Muscle of back (tissue), 13 donors: ENCODE data around the gene LEO1. TPM values are rescaled to one million over a fixed set of nuclear protein-coding genes. Genes with fewer than 3 reads are reported as not detected.

Experiments used
- DNase-seq, 3 donors: peaks; one replicate each; pipeline versions ENCODE4 v3.0.0 to v3.0.0-alpha.2; 2013
- long read RNA-seq, 9 donors: transcript quantifications; one replicate each; lab custom pipeline, GENCODE V29; 2026
- polyA plus RNA-seq, 10 donors: library from polyadenylated mRNA; unstranded; fragments of 120-200 nt; gene quantifications; one replicate each; pipeline ENCODE4 v1.2.1, GENCODE V29; 2013; ENCODE audit not compliant: insufficient read length in 10 of 10

LEO1 gene
- polyA plus RNA-seq, result 10 to 100 TPM; 20.1 to 29.2 (median 21.3) TPM
- long read RNA-seq, donor 1, partial matches to known transcripts, result 0 of 1 reads
- long read RNA-seq, donor 1, other reads (novel, unspliced or antisense), result 0 of 1 reads
- long read RNA-seq, donor 2, result 0 reads
- long read RNA-seq, donor 3, result 0 reads
- long read RNA-seq, donor 4, partial matches to known transcripts, result 0 of 3 reads
- long read RNA-seq, donor 4, other reads (novel, unspliced or antisense), result 0 of 3 reads
- long read RNA-seq, donor 5, partial matches to known transcripts, result 0 of 1 reads
- long read RNA-seq, donor 5, other reads (novel, unspliced or antisense), result 0 of 1 reads
- long read RNA-seq, donor 6, partial matches to known transcripts, result 0 of 2 reads
- long read RNA-seq, donor 6, other reads (novel, unspliced or antisense), result 0 of 2 reads
- long read RNA-seq, donor 7, partial matches to known transcripts, result 0 of 3 reads
- long read RNA-seq, donor 7, other reads (novel, unspliced or antisense), result 0 of 3 reads
- long read RNA-seq, donor 8, partial matches to known transcripts, result 0 of 1 reads
- long read RNA-seq, donor 8, other reads (novel, unspliced or antisense), result 0 of 1 reads
- long read RNA-seq, donor 9, result 0 reads

DNA sequence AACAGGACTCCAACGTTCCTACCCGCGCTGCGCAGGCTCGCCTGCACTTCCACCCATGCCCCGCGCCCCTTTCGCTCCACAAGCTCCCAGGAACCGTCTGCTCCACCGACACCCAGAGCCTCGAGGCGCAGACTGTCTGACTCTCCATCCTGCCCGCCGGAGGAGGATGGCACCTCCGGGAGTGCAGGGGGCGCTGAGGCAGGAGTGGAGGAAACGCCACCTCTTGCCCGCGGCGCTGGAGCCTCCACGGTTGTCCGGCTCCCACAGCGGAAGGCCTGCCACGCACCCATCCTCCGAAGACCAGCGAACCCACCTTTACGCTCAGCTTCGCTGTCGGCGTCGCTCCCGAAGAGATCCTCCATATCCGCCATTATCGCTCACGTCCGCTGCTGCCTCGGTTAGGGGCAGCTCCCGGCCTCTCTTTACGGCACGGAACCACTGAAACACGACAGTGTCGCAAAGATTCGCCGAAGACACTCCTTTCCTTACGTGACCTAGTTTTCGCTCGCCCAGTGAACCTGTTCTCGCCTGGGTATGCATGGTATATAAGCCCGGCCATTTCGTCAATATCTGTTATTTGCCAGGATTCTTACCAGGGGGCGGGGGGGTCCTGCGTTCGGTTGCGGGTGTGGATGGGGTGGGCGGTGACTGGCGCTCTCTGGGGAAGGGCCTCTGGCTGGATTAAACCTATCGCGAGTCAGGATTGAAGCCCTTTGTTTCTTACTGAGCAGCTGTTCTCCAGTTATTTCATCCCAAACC lies at the start of gene LEO1:
TSS of gene LEO1 (minus strand) at position 404 of the 759 bp plus-strand sequence. CDS start at position 371, 33 bp downstream.
- DNase-seq, result peak; percentile 95 to 98 (median 97)

DNA sequence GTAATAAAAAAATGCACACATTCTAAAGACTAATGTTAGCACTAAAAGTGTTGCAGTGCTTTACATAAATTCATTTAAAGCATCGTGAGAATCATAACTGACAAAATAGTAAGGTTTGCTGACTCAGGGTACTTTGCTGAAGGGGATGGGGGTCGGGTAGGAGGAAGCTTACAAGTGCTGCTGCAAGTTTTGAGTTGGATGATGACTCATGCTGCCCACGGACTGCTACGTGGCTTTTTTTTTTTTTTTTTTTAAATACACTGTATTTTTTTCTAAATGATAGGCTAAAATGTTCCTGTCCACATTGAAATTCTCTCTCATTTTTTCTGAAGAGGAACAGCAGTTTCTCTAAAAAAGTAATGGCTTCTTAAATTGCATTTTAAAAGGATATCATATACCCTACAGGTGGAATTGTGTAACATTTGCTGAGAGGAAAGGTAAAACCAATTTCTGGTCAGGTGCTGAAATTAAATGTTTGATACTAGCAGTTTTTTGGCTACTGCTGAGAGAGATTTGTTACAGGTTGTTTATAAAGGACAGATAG lies 49.6 kb upstream of the LEO1 start:
- peak; percentile 54 to 80 (median 71) for DNase-seq

DNA sequence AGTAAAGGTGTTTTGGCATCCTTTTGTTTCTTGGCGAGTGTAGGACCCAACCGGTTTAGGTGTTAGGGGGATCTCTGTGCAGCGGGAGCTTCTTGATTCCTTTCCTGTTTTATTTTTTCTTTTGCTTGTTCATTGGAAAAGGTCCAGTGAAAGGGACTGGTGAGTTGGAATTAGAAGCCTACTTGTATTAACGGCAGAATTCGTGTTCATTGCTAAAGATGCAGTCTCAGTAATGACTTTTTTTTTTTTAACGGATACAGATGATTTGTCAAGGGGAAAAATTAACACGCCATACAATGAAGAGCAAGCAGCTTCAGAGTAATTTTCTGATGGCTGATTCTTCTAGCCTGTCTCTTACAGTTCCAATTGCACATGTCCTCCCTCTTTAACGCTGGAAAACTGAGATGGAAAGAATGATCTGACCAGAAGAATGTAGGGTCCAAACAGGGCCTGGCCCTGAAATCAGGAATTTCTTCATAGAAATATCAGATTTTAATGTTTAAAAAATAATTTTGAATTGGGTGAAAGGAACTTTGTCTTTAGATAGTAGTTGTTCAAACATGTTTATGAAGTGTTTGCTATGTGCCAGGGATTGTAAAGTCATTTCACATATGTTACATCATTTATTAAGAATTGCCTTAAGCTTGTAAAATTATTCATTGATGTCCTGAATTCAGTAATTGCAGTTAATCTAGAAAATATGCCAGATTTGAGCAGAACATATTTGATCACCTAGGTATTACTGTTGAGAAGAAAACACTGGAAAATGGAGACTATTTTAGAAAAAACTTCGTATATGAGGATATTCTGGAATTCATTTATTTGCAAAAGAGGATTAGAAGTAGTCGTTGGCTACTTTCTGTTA lies 48.9 kb upstream of the LEO1 start:
- DNase-seq, result peak in 1 of 3 donors; percentile 64

DNA sequence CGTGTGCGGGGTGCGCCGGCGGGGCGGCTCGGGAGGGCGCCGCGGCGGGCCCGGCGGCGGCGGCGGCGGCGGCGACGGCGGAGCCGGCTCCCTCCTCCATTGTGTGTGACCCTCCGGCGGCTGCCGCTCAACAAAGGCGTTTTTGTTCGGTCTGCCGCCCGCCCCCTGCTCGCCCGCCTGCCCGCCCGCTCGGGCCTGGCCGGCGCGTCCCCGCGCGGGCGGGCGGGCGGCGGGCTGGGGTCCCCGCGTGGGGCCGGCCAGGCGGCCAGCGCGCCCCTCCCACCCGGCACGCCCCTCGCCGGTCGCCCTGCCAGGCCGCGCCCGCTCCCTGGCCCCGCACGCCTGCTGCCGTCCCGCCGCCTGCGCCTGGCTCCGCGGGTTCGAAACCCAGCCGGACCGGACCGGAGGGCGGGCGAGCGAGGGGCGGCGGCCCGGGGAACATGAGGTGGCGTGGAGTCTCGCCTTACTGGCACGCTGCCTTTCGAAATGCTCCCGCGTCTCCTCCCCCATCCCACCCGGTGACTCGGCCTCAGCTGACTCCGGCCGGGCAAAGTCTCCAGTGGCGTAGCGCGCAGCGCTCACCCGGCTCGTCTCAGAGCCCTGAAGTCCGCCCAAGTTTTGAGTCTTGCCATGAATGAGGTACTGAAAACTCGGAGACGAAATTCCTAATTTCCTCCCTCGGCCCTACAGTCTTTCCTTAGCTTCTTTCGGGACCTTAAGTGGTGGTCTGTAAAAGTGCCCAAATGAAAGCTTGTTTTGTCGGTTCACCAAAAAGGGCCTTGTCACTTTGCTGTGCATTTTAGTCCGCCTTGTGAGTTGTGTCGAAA lies 48.0 kb upstream of the LEO1 start:
- peak; percentile 71 to 93 (median 79) for DNase-seq

DNA sequence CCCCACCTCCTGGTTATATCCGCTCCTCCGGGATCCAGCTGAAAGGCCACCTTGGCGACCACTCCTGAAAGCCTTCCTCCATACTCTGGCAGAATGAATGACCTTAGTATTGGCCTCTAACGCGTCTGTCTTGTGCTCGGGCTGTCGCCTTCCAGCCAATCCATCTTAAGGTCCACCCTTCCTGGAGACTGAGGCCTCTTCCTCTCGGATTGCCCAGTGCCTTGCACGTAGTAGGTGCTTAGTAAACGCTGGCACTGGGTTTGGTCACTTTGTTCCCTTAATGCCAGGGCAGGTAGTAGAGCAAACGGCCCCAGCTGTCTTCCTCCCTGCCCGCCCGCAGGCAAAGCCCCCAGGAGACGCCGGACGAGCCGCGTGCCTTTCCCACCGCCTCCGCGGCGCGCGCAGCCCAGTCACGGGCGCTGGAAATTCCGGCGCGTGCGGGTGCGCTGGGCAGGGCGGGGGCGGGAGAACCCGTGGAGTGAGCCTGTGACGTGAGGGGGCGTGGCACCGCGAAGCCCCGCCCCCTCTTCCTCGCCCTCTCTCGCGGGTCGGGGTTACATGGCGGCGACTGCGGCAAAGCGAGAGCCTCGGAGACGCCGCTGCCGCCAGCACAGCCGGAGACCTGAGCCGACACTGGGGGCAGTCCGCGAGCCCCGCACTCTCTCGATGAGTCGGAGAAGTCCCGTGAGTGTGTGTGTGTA lies 47.3 kb upstream of the LEO1 start, which contains the start of gene MAPK6:
TSS of gene MAPK6 (plus strand) at position 527 of the 701 bp plus-strand sequence. CDS start 27,242 bp downstream, outside the sequence.
- peak; percentile 94 to 99 (median 98) for DNase-seq

DNA sequence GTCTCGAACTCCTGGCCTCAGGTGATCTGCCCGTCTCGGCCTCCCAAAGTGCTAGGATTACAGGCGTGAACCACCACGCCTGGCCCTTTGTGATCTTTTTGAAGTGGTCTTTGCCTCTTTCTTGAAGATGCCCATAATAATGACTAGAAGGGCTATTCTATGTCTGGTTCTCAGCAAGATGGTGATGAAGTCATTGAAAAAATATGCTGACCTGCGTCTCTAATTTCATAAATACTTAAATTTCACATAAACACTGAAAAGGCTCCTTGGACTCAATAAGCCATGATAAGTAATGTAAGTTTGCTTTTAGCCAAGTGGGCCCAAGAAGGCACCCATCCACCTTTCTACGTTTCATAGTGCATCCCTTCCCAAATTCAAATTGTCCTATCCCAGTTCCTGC lies 46.7 kb upstream of the LEO1 start:
- DNase-seq, result peak in 1 of 3 donors; percentile 8

DNA sequence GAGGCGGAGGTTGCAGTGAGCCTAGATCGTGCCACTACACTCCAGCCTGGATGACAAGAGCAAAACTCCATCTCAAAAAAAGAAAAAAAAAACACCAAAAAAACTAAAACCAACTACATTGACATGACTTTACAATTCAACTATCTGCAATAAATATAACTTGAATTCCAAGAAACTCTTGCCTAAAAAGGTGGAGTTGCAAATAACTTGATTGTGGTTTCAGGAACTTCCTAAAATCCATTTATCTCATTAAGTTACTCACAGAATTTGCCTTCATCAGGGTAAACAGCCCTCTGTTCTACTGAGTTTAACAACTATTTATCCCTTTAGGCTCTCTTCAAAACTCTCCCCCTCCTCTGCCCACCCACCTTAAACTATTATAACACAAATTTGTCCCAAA lies 44.7 kb upstream of the LEO1 start:
- DNase-seq, result no peak

DNA sequence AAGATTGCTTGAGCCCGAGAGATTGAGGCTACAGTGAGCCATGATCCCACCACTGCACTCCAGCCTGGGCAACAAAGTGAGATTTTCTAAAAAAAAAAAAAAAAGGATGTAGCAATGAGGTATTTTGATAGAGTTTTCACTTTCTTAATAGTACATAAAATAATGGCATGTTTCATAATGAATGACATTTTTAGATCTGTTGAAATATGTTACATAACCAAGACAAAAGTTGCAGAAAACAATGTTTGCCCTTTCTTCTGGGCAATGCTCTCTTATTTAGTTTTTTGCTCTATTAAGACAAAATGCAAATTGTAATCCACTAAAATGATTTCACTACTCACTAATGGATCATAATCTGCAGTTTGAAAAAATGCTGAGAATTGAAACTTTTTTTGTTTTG lies 43.0 kb upstream of the LEO1 start:
- DNase-seq, result no peak

DNA sequence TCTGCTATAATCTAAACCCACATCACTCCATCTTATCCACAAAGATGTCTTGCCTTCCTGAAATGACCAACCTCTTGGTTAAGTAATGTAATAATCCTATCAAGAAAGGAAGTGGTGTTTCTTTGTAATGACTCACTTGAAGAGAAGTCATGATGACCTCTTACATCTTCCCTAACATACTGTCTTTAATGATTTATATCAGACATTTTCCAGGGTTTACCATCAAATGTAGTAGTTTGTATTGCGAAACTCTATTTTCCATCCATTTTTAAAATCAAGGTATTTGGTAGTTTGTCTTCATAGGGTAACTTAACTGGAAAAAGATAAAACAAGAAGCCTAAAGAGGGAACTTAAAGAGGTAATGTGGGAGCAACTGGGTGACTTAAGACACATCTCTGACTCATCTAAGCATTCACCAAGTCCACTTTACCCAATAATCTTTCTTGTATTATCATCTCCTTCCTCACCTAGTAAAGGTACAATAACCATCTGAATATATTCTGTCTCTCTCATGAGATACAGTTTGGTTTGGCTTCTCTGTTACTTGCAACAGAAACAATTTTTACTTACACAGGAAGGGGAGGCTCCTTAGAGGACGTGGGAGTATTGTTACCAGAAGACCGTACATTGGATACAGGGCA lies 41.7 kb upstream of the LEO1 start:
- no peak for DNase-seq

DNA sequence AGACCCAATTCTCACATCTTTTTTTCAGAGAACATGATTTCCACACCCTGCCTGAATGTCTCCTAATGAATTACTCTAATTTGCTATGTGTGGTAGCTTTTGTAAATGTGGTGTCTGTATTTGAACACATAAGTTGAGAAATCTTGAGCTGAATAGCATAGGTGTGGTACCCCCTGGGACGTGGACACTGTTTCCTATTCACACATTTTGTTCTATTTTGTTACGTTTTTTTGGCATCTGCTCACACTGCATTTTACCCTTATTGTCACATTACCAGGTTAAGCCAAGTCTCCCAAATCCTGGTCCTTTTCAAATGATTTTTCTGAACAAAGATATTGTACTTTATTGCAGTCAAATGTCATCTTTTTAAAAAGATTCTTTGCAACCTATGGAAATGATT lies 40.6 kb upstream of the LEO1 start:
- no peak for DNase-seq

DNA sequence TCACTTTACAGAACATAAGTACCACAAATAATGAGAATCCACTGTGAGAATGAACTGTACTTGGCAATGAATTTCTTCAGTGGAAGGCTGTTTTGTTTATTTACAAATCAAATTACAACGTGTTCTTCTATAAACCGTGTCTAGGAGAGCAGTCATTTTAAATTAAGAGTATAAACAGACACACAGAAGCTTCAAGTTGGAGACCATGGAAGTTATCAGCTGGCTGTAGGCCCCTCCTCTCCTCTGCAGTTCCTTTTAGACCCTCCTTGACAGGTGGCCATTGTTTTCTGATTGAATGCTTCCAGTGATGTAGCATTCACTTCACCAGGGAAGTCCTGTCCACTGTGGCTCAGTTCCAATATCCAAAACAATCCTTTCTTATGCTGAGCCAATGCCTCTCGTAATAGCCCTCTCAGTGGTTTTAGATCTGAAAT lies 40.1 kb upstream of the LEO1 start:
- DNase-seq, result peak in 1 of 3 donors; percentile 26

DNA sequence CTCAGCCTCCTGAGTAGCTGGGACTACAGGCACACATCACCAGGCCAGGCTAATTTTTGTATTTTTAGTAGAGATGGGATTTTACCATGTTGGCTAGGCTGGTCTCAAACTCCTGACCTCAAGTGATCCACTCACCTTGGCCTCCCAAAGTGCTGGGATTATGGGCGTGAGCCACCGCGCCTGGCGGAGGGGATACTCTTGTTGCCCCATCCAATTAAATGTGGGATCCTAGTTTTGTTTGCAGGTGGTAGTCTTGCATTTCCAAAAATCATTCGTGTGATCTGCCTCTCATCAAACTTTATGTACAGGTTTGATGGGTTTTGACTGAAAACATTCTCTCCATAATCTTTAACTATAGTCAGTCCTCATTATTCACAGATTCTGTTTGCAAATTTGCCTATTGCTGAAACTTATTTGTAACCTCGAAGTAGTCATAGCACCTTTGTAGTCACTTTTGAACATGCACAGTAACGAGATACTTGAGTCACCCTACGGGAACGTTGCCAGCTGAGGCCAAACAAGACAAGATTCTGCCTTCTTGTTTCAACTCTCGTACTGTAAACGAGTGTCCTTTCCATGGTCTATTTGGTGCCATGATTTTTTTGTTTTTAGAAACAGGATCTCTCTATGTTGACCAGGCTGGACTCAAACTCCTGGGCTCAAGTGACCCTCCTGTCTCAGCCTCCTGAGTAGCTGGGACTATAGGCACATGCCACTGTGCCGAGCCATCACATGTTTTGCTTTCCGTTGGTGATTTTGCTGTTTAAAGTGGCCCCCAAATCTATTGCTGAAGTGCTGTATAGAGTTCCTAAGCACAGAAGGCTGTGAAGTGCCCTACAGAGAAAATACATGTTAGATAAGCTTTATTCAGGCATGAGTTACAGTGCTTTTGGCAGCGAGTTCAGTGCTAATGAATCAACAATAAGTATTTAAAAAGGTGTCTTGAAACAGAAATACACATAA lies 39.3 kb upstream of the LEO1 start:
- peak in 1 of 3 donors; percentile 60 for DNase-seq

DNA sequence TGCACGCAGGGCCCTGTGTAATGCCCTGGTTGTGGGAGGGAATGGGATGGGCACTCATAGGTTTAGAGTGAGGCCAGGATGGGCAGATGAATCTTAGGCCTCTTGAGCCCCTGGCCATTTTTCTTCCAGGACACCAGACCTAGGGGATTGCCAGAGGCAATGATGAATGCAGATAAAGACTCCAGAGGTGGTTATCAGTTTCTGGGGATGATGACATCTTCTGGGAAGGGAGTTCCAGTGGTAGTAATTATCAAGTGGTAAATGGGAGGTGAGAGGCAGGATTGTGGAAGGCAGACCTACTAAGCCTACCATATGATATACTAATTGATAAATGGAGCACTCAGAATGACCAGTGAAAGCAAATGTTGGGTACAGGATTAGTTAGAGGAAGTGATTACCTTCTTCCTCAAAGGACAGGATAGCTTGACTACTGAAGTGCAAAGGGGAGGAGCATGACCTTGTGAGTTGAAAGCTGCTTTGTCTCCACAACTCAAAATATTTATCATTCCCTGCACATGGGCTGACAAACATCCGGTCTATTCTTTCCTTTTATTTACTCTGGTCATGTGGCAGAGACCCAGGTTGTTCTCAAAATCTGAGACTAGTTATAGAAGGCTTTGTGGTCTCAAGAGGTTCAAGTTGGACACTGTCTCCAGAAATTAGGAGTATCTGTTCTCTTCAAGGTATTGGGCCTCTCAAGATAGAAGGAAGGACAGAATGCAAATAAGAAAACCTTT lies 37.3 kb upstream of the LEO1 start:
- DNase-seq, result no peak

DNA sequence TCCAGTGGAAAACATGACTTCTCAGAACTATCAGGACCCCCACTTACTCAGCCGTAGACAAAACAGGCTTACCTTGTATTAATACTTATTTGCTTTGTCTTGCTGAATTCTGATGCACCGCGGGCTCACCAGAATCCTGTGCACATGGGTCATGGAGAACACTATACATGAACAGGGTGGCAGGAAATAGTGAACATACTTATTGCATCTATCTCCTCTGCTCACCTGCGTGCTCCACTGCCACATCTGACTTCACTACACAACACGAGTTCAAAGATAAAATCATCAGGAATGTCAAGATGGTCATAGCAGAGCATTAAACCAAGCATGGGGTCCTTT lies 36.8 kb upstream of the LEO1 start:
- no peak for DNase-seq

DNA sequence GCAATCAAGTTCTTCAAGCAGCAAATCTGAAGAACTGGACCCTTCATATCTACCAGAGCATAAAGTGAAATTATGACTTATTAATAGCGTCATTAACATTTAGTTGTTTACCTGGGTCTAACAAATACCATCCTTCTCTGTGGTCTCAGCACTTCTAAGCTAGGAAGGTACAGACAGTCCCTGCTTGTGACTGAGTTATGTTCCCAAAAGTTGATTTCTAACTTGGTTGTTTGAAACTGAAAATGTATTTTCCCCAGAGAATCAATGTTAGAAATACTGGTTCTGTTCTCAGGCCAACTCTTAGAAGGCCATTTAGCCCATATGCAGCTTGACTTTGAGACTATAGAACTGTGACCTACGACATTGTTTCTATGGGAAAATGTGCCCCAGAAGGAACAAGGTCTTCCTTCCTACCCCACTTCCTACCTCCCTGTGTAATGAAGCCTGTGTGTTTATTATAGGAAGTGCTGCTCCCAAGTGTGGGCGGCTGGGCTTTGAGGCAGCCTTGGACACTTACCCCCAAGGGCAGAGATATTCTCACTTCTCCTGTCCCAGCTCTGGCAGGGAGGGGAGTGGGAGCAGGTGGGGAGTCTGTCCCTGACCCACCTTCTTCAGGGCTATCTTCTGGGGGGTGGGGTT lies 35.2 kb upstream of the LEO1 start:
- DNase-seq, result no peak
